Limb (tissue), 2 donors: ENCODE data around the gene TEX48.

Source experiments
- DNase-seq, 2 donors: peaks; one replicate each; pipeline ENCODE4 v3.0.0-alpha.2; 2016; ENCODE audit errors: extremely low spot score in 2 of 2

TEX48 gene, protein sequence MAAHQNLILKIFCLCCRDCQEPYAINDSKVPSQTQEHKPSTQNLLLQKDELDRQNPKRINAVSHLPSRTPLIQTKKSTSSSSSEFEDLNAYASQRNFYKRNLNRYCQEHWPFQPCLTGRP

GRCh38 chr9:114681594-114682332 lies at the start of gene TEX48:
TSS of gene TEX48 (minus strand) at chr9:114682192. CDS start at chr9:114671723, 10,469 bp downstream.
- DNase-seq: peak; percentile 37 to 51

DNA sequence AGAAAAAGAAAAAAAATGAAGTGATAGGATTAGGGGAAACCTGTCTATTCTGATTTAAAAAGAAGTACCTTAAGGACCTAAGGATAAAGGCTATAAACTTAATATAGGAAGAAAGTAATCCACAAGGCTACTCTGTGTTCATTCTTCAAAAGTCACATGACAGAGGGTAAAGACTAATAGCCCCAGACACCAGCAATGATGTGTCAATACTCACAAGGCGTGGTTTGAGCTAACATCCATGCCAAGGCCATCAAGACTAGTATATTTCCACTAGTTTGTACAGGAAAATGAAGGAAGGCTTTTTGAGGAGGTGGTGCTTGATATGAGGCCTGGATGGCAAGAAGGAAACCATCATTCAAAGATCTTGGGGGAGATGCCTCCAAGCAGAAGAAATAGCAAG lies 49.7 kb upstream of the TEX48 start:
- DNase-seq: no peak

GRCh38 chr9:114729706-114730105 lies 47.7 kb upstream of the TEX48 start:
- no peak for DNase-seq

DNA sequence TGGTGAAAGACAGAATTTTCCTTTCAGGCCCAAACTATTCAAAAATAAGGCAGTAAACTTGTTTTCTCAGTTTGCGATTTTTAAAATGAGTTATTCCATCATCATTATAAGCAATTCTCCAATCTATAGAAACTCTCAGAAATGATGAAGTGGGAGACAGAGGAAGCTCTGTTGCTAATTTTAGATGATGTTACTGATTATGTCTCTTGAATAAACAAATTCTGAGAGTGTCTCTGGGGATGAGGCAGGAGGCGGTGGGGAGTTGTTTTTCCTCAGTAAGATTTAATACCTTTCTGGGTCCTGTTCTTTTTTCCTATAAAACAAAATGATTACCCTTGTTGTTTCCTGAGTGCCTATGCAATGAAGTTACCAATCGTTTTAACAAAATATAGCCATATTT lies 43.9 kb upstream of the TEX48 start:
- no peak for DNase-seq

GRCh38 chr9:114724744-114725143 lies 42.8 kb upstream of the TEX48 start:
- no peak for DNase-seq

DNA sequence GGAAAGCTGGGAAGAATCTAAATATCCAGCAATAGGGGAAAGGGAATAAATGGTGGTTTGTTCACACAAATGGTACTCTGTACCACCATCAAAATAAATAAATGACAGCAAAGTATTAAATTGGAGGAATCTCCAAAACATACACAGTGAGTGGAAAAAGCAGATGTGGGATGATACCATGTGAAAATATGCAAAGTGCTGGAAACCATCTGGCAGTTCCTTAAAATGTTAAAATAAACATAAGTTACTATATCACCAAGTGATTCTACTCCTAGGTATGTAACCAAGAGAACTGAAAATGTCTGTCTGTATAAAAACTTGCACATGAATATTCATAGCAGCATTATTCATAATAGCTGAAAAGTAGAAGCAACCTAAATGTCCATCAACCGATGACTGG lies 41.9 kb upstream of the TEX48 start:
- no peak for DNase-seq

DNA sequence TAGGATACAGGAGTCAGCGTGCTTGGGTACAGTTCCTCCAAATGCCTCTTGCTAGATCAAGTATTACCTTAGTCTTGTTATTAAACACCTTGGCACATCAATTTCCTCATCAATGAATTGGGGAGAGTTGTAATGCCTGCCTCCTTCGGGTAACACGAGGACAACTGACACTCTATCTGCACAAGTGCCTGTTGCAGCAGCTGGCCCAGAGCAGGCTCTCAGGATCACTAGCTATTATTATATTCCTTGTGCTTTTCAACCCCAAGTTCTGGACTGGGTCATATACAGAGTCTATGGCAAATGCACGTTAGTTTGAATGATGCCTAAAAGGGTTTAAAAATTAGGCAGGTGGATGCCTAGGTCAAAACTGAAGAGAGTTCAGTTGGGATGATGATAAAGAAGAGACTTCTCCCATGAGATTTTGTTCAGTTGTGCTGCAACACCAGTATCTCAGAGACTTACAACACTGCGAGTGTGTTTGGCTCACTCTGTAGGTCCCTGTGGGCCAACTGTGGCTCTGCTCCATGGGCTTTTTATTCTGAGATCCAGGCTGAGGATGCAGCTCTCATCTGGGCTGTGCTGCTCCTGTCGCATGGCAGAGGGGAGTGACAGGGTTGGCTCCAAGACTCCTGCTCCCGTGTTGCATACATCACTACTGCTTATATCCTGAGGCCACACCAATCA lies 41.1 kb upstream of the TEX48 start:
- no peak for DNase-seq

DNA sequence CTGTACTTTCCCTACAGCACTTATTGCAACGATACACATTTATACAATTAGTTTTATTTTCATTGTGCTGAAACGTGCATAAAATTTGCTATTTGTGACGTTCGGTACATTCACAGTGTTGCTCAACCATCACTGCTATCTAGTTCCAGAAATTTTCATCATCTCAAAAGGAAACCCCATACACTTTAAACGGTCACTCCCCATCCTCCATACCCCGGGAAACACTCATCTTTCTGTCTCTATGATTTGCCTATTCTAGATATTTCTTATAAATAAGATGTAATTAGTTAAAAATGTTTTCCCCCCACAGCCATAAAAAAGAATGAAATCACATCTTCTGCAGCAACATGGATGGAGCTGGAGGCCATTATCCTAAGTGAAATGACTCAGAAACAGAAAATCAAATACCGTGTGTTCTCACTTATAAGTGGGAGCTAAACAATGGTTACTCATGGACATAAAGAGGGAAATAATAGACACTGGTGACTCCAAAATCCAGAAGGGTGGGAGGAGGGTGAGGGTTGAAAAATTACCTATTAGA lies 40.2 kb upstream of the TEX48 start:
- DNase-seq: no peak

DNA sequence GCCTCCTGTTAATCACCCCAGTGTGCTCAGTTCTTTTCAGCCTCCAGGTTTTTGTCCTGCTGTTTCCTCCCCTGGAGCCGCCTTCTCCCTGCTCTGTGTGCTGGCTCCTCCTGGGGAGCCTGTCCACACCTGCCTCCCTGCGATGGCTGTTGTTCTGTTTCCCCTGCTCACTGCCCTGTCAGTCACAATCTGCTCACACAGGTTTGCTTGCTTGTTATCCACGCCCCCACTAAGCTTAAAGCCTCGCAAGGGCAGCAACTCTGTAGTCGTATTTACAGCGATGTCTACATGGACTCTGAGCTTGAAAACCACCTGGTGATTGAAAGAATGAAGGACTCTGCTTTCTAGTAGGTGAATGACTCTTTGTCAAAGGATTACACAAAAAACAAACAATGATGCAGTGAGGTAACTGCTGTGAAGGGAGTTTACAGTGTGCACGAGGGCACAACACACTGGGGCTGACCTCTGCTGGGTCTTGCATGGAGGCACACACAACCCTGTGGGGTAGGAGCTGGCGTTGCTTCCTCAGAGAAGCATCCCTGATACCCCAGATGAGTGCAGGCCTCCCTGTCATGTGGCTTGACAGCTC lies 39.6 kb upstream of the TEX48 start:
- DNase-seq: no peak

- no peak for DNase-seq
Measured at GRCh38 chr9:114720086-114720676, 38.2 kb upstream of the TEX48 start.

DNA sequence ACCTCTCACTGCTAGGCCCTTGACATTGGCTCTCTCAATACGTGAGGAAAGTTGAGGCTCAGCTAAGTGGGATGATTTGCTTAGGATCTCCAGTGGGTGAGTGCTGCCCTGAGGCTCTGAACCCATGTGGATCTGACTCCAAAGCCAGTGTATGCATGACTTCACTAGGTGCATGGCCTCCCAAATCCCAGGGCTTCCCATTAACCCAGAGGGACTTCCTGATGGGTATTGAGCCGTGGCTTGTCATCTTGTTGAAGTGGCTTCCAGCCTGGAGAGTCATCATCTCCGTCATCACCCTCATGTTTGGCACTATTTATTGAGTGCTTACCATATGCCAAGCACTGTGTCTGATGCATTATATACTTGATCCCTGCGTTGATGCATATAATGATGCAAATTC lies 37.3 kb upstream of the TEX48 start:
- no peak for DNase-seq

GRCh38 chr9:114718801-114719221 lies 36.8 kb upstream of the TEX48 start:
- no peak for DNase-seq

- DNase-seq: no peak
Measured at GRCh38 chr9:114717908-114718486, 36.0 kb upstream of the TEX48 start.

DNA sequence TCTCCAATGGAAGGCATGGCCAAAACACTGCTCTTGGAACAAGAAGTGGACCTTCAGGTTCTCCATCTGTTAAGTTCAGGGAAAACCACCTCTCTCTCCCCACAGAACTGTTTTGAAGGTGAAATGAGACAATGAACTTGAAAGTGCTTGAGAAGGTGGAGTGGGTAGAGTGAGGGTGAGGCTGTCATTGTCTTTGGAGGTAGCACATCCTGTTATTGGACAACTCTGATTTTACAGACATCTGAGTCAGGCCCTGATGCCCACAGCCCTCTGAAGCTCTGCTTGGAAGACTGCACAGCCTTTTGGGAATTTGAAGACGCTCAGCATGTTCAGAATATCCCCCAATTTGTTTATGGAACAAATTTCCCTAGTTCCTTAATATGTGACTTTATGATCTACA lies 27.6 kb upstream of the TEX48 start:
- DNase-seq: no peak

GRCh38 chr9:114706711-114707110 lies 24.7 kb upstream of the TEX48 start:
- DNase-seq: no peak

DNA sequence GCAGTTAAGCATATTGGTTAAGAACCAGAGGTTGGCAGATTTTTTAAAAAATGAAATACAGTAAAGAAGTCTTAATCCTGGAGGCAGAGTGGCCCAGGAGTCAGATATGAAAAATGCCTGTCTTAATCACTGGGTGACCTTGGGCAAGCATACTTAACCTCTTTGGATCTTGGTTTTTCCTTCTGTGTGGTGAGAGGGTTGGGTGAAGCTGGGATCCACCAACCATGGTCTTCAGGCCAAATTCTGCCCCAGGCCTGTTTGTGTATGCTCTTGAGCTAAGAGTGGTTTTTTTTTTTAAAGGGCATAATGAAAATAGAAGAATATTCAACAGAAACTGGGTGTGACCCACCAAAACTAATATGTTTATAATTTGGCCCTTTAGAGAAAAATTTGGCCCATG lies 20.0 kb upstream of the TEX48 start:
- no peak for DNase-seq

- no peak for DNase-seq
Measured at GRCh38 chr9:114697951-114698351, 16.0 kb upstream of the TEX48 start.

DNA sequence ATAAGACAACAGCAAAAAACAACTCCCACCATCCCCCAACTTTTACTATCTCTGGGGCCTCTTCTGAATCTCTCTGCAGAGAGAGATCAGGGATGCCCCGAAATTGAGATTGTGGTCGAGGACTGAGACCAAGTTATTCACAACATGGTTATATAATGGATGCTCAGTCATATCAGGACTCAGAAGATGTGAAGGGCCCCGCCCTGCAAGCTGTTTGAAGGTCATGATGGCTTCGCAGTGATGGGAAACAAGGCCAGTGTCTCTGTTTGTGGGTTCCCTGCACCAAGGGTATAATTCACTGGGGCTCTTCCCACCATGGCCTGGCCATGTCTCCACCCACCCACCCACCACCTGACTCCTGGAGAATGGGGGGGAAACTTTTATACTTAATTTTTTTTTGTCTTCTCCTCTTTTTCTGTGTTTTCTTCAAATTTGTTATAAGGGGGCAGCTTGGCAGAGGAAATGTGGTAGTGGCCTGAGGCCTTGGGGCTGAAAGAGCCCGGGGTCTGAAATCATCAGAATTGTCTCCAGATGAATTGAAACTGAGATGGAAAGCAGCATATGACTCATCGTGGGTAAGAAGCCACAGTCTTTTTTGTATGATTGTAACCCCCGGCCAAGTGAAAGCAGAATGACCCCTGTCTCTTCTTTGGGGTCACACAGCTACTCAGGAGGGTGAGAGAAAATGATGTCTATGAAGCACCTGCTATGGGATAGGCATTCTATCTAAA lies 15.0 kb upstream of the TEX48 start:
- DNase-seq: no peak

- DNase-seq: no peak
Measured at GRCh38 chr9:114695948-114696347, 14.0 kb upstream of the TEX48 start.

DNA sequence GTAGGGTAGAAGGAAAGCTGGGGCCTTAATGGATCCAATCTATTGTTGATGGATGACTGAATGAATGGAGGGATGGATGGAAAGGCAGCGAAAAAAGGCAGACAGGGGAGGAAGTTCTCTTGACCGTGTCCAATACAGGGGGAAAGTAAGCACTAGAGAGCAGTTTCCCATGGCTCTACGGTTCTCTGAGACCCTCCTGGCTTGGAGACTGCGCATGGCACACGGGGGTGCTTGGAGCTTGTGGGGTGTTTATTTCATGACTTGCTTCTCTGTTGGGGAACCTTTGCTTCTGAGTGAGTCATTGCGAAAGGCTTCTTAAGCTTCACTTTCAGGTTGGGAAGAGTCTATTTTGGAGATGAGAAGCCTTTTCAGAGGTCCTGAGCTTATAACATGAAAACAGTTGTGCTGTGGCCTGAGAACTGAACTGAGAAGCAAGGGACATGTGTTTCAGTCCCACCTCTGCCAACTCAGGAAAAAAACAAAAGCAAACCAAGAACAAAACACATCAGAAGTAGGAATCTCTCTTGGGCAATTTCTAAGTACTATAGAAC lies 12.8 kb upstream of the TEX48 start:
- no peak for DNase-seq
